ENCODE results near the gene UBAC2.

Gene UBAC2

GRCh38 chr13:99316657-99317256 lies 116.1 kb downstream of the UBAC2 start:
- peak overlapping the region; percentile 27; the same call in 1 of the 2 replicates for H3K9ac ChIP-seq (ENCODE audit: low read length)
- H3K9me2 ChIP-seq (ENCODE audit: low read depth, low read length), result no peaks in the 10 kb centered on the region
- H3K4me1 ChIP-seq (ENCODE audit: insufficient read depth, low read length, severe bottlenecking), result peaks cover 86% of the 10 kb centered on the region
- H3K27me3 ChIP-seq (ENCODE audit: insufficient read depth, low read length), result no peaks in the 10 kb centered on the region
- no peaks in the 10 kb centered on the region for H3K79me2 ChIP-seq (ENCODE audit: insufficient read depth, low read length)
- TF ChIP-seq CTCF (IDR thresholded peaks at IDR 0.05; ENCODE audit: low read length), result no peak
- no peak for TF ChIP-seq EZH2 (IDR thresholded peaks at IDR 0.05; ENCODE audit: borderline replicate concordance, low read length)
- H3K4me2 ChIP-seq (ENCODE audit: low read length), result peak overlapping the region; percentile 3; the same call in 1 of the 2 replicates
- H3K4me3 ChIP-seq (ENCODE audit: low read depth, low read length, poor library complexity, severe bottlenecking), result no peak overlapping the region
- H2AFZ ChIP-seq (ENCODE audit: low read length), result no peak overlapping the region
- no peaks in the 10 kb centered on the region for H4K20me1 ChIP-seq (ENCODE audit: insufficient read depth, low read length)
- H3K27ac ChIP-seq (ENCODE audit: low read depth, low read length, poor library complexity, severe bottlenecking), result peak overlapping the region; percentile 96
- peaks cover 10% of the 10 kb centered on the region for H3F3A ChIP-seq (ENCODE audit: insufficient read depth, low read length)
- no peaks in the 10 kb centered on the region for H3K9me3 ChIP-seq (ENCODE audit: low read length)
- H3K36me3 ChIP-seq (ENCODE audit: insufficient read depth, low read length), result 0 out of 2 replicates have a peak, but pooled peaks cover 4% of the 10 kb centered on the region

- no peaks in the 10 kb centered on the region for H3K27me3 ChIP-seq (ENCODE audit: insufficient read depth, low read length)
- H3K27ac ChIP-seq (ENCODE audit: low read depth, low read length, poor library complexity, severe bottlenecking), result peak overlapping the region; percentile 96
- H2AFZ ChIP-seq (ENCODE audit: low read length), result no peak overlapping the region
- TF ChIP-seq CTCF (IDR thresholded peaks at IDR 0.05; ENCODE audit: low read length) (no peak), EZH2 (IDR thresholded peaks at IDR 0.05; ENCODE audit: borderline replicate concordance, low read length) (no peak)
- H3K4me2 ChIP-seq (ENCODE audit: low read length), result peak overlapping the region; percentile 24; the same call in 1 of the 2 replicates
- H3K9me3 ChIP-seq (ENCODE audit: low read length), result no peaks in the 10 kb centered on the region
- no peaks in the 10 kb centered on the region for H4K20me1 ChIP-seq (ENCODE audit: insufficient read depth, low read length)
- H3K79me2 ChIP-seq (ENCODE audit: insufficient read depth, low read length), result no peaks in the 10 kb centered on the region
- peak overlapping the region; percentile 4; the same call in 1 of the 2 replicates for H3K9ac ChIP-seq (ENCODE audit: low read length)
- H3K9me2 ChIP-seq (ENCODE audit: low read depth, low read length), result no peaks in the 10 kb centered on the region
- H3K36me3 ChIP-seq (ENCODE audit: insufficient read depth, low read length), result no peaks in the 10 kb centered on the region
- peaks cover 96% of the 10 kb centered on the region for H3K4me1 ChIP-seq (ENCODE audit: insufficient read depth, low read length, severe bottlenecking)
- H3F3A ChIP-seq (ENCODE audit: insufficient read depth, low read length), result peaks cover 25% of the 10 kb centered on the region
- H3K4me3 ChIP-seq (ENCODE audit: low read depth, low read length, poor library complexity, severe bottlenecking), result no peak overlapping the region
Observed at GRCh38 chr13:99320693-99321481, 120.2 kb downstream of the UBAC2 start.

GRCh38 chr13:99321709-99322108 lies 121.1 kb downstream of the UBAC2 start:
- H3K36me3 ChIP-seq (ENCODE audit: insufficient read depth, low read length), result no peaks in the 10 kb centered on the region
- H3K9ac ChIP-seq (ENCODE audit: low read length), result peak overlapping the region; percentile 71
- TF ChIP-seq CTCF (IDR thresholded peaks at IDR 0.05; ENCODE audit: low read length) (no peak), EZH2 (IDR thresholded peaks at IDR 0.05; ENCODE audit: borderline replicate concordance, low read length) (no peak)
- no peaks in the 10 kb centered on the region for H3K79me2 ChIP-seq (ENCODE audit: insufficient read depth, low read length)
- H3K9me2 ChIP-seq (ENCODE audit: low read depth, low read length), result no peaks in the 10 kb centered on the region
- peaks cover 25% of the 10 kb centered on the region for H3F3A ChIP-seq (ENCODE audit: insufficient read depth, low read length)
- no peaks in the 10 kb centered on the region for H3K9me3 ChIP-seq (ENCODE audit: low read length)
- no peaks in the 10 kb centered on the region for H4K20me1 ChIP-seq (ENCODE audit: insufficient read depth, low read length)
- peak overlapping the region; percentile 58 for H3K4me2 ChIP-seq (ENCODE audit: low read length)
- H2AFZ ChIP-seq (ENCODE audit: low read length), result no peak overlapping the region
- H3K4me1 ChIP-seq (ENCODE audit: insufficient read depth, low read length, severe bottlenecking), result peaks cover 99% of the 10 kb centered on the region
- H3K27me3 ChIP-seq (ENCODE audit: insufficient read depth, low read length), result no peaks in the 10 kb centered on the region
- no peak overlapping the region for H3K4me3 ChIP-seq (ENCODE audit: low read depth, low read length, poor library complexity, severe bottlenecking)
- peak overlapping the region; percentile 96 for H3K27ac ChIP-seq (ENCODE audit: low read depth, low read length, poor library complexity, severe bottlenecking)

All from OCI-LY1 (cell line).